22Rv1 (cell line): ENCODE results near the gene SUSD3.

Experiments
- H3K27ac ChIP-seq: fragments of 450-650 bp; 2 replicates; pipeline ENCODE4 v1.5.1; 2017
- ZFX ChIP-seq: fragments of 450-650 bp; IDR thresholded peaks from 2 replicates; pipeline ENCODE4 v1.6.1; 2017; ENCODE audit warnings: antibody characterized with exemption, borderline replicate concordance
- TF ChIP-seq, protein P1 (sequence below): fragments of 450-650 bp; IDR thresholded peaks from 2 replicates; pipeline ENCODE4 v1.5.1; 2017; ENCODE audit warnings: mild to moderate bottlenecking

SUSD3 gene

GRCh38 chr9:93048566-93049448 is 9.7 kb upstream of the SUSD3 start:
- no peak overlapping the region for H3K27ac ChIP-seq
- TF ChIP-seq ZFX: no peak
- TF ChIP-seq, protein P1, sequence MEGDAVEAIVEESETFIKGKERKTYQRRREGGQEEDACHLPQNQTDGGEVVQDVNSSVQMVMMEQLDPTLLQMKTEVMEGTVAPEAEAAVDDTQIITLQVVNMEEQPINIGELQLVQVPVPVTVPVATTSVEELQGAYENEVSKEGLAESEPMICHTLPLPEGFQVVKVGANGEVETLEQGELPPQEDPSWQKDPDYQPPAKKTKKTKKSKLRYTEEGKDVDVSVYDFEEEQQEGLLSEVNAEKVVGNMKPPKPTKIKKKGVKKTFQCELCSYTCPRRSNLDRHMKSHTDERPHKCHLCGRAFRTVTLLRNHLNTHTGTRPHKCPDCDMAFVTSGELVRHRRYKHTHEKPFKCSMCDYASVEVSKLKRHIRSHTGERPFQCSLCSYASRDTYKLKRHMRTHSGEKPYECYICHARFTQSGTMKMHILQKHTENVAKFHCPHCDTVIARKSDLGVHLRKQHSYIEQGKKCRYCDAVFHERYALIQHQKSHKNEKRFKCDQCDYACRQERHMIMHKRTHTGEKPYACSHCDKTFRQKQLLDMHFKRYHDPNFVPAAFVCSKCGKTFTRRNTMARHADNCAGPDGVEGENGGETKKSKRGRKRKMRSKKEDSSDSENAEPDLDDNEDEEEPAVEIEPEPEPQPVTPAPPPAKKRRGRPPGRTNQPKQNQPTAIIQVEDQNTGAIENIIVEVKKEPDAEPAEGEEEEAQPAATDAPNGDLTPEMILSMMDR: no peak

- H3K27ac ChIP-seq: no peak overlapping the region
- TF ChIP-seq, protein P1: no peak
- TF ChIP-seq ZFX: no peak
Observed at GRCh38 chr9:93049491-93049890, 9.0 kb upstream of the SUSD3 start.

DNA sequence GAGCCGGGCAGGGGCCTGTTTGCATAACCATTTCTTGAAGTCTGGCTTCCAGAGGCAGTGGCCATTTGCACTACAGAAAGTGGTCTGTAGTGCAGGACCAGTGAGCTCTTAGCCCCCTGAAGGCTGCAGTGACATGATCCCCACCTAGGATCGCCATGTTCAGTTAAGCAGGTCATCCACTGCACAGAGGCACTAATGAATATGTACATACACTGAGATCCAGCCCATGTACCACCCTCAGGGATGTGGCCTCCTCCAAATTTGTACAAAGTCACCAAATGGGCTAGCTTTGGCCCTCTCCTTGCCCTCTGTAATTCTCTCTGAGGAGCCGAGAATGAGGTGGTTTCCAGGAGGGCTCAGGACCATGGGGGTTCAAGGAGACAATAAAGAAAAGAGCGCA is 8.3 kb upstream of the SUSD3 start:
- H3K27ac ChIP-seq: no peak overlapping the region
- TF ChIP-seq, protein P1: no peak
- no peak for TF ChIP-seq ZFX

DNA sequence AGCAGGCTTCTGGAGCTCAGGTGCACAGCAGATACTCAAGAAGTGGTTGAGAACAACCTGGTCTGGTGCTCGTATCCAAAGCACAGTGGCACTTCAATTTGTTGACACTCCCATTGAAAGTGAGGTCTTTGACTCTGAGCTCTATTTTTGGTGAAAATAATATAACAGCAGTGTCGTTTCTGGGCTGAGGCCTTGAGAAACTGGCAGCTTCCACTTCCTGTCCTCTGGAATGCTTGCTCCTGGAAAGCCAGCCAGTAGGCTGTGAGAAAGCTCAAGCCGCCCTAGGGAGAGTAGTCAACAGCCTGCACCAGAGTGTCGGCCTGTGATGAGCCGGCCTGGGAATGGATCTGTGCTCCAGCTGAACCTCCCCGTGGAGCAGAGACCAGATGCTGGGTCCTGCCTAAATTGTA is 6.8 kb upstream of the SUSD3 start:
- H3K27ac ChIP-seq: no peak overlapping the region
- TF ChIP-seq ZFX: no peak
- TF ChIP-seq, protein P1: no peak

- no peak overlapping the region for H3K27ac ChIP-seq
- TF ChIP-seq, protein P1: no peak
- no peak for TF ChIP-seq ZFX
Observed at GRCh38 chr9:93052791-93053540, 5.5 kb upstream of the SUSD3 start.

GRCh38 chr9:93053781-93054331 is 4.6 kb upstream of the SUSD3 start:
- no peak overlapping the region for H3K27ac ChIP-seq
- TF ChIP-seq ZFX: no peak
- TF ChIP-seq, protein P1: no peak
